Trophoblast cell (in vitro differentiated cells and primary cell): ENCODE results near the gene MAP7.
"Not testable (repeated sequence)": the region's sequence is repeated elsewhere in the genome, so short reads cannot be mapped to it uniquely, and the experiment has no call there.

ENCODE experiments used
- DNase-seq, 2 donors: peaks; one replicate each; pipeline ENCODE4 v3.0.0-alpha.2; 2016
- H2AFZ ChIP-seq: 2 replicates; pipeline ENCODE4 v1.6.1; 2013; ENCODE audit warnings: low read length, moderate library complexity, mild to moderate bottlenecking; ENCODE audit not compliant: insufficient read depth, poor library complexity
- H2AK5ac ChIP-seq: 2 replicates; pipeline ENCODE4 v1.6.1; 2013; ENCODE audit warnings: mild to moderate bottlenecking, low read length
- H2BK120ac ChIP-seq: 2 replicates; pipeline ENCODE4 v1.6.1; 2013; ENCODE audit warnings: low read length, mild to moderate bottlenecking, moderate library complexity; ENCODE audit not compliant: insufficient read depth, poor library complexity
- H2BK12ac ChIP-seq: 2 replicates; pipeline ENCODE4 v1.6.1; 2013; ENCODE audit warnings: mild to moderate bottlenecking, low read length, moderate library complexity
- H2BK5ac ChIP-seq: 2 replicates; pipeline ENCODE4 v1.6.1; 2013; ENCODE audit warnings: low read length, low read depth, moderate library complexity, mild to moderate bottlenecking; ENCODE audit not compliant: poor library complexity
- H3K14ac ChIP-seq: 2 replicates; pipeline ENCODE4 v1.6.1; 2013; ENCODE audit warnings: mild to moderate bottlenecking, low read length
- H3K18ac ChIP-seq: 2 replicates; pipeline ENCODE4 v1.6.1; 2013; ENCODE audit warnings: mild to moderate bottlenecking, low read length
- H3K23ac ChIP-seq: 2 replicates; pipeline ENCODE4 v1.6.1; 2013; ENCODE audit warnings: low read length
- H3K27ac ChIP-seq: 2 replicates; pipeline ENCODE4 v1.5.1; 2013; ENCODE audit warnings: low read depth, mild to moderate bottlenecking, inconsistent platforms, low read length, moderate library complexity
- H3K27me3 ChIP-seq: 2 replicates; pipeline ENCODE4 v1.6.1; 2013; ENCODE audit warnings: inconsistent platforms, mild to moderate bottlenecking, low read length, moderate library complexity; ENCODE audit not compliant: insufficient read depth
- H3K36me3 ChIP-seq, 2 experiments: 1 replicate in 1 of 2; 2 replicates in 1 of 2; pipeline ENCODE4 v1.6.1; 2013; ENCODE audit warnings: low read length in 2 of 2, mild to moderate bottlenecking in 2 of 2, moderate library complexity in 1 of 2; ENCODE audit not compliant: insufficient read depth in 2 of 2, control insufficient read depth in 1 of 2
- H3K4ac ChIP-seq: 2 replicates; pipeline ENCODE4 v1.6.1; 2013; ENCODE audit warnings: low read depth, mild to moderate bottlenecking, low read length, moderate library complexity
- H3K4me1 ChIP-seq, 2 experiments: 1 replicate in 1 of 2; 2 replicates in 1 of 2; pipeline ENCODE4 v1.6.1; 2013; ENCODE audit warnings: low read length in 2 of 2, mild to moderate bottlenecking in 2 of 2, moderate library complexity in 1 of 2; ENCODE audit not compliant: insufficient read depth in 2 of 2, control insufficient read depth in 1 of 2
- H3K4me2 ChIP-seq: 2 replicates; pipeline ENCODE4 v1.6.1; 2013; ENCODE audit warnings: inconsistent platforms, mild to moderate bottlenecking, low read length, moderate library complexity
- H3K4me3 ChIP-seq: 2 replicates; pipeline ENCODE4 v1.5.1; 2013; ENCODE audit warnings: mild to moderate bottlenecking, low read depth, low read length, inconsistent platforms
- H3K79me1 ChIP-seq: one replicate; pipeline ENCODE4 v1.6.1; 2013; ENCODE audit warnings: low read length
- H3K79me2 ChIP-seq: 2 replicates; pipeline ENCODE4 v1.6.1; 2013; ENCODE audit warnings: low read length, mild to moderate bottlenecking; ENCODE audit not compliant: control insufficient read depth, insufficient read depth, poor library complexity
- H3K9ac ChIP-seq: 2 replicates; pipeline ENCODE4 v1.6.1; 2013; ENCODE audit warnings: mild to moderate bottlenecking, low read length
- H3K9me3 ChIP-seq: 2 replicates; pipeline ENCODE4 v1.6.1; 2013; ENCODE audit warnings: low read depth, mild to moderate bottlenecking, control low read depth, inconsistent platforms, low read length; ENCODE audit not compliant: insufficient read depth
- H4K12ac ChIP-seq: 2 replicates; pipeline ENCODE4 v1.6.1; 2013; ENCODE audit warnings: low read depth, mild to moderate bottlenecking, low read length, moderate library complexity
- H4K8ac ChIP-seq: 2 replicates; pipeline ENCODE4 v1.6.1; 2013; ENCODE audit warnings: low read depth, mild to moderate bottlenecking, low read length, moderate library complexity
- H4K91ac ChIP-seq: one replicate; pipeline ENCODE4 v1.6.1; 2013; ENCODE audit warnings: low read depth, mild to moderate bottlenecking, low read length, moderate library complexity
- WGBS: extraction: QIAGEN DNeasy Blood & Tissue Kit; methylation state at CpG from one replicate; pipeline ENCODE4 v1.1.7; 2013; ENCODE audit warnings: missing lambda C conversion rate; ENCODE audit not compliant: insufficient read length, insufficient coverage; ENCODE audit errors: extremely low coverage; 5-methylcytosine and 5-hydroxymethylcytosine counted together

MAP7 gene

DNA sequence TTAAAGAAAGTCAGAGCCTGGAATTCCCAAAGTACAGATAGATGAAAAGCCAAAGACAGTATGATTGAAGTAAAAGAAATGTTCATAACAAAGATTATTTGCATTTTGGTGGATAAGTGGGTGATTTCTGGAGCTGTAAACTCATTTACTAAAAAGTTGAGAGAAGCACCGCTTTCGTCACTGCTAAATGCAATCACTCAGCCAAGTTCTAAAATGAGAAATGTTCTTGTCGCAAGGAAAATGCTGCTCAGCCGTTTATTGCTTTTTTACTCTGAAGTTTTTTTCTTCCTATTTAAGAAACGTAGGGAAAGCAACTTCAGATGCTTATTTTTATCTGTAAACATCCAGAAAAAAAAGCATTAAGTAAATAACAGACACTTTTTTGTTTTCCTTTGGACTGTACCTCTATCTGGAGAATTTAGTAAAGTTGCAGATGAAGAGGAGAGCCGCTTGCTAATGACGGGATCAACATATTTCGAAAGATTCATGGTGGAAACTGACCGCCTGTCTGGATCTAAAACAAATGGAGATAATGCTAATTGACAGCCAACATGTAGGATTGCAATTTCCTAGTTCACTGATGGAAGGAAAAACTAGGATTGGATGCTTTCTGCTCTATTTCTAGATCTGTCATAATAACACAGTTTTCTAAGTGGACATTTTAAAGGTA is 166.8 kb downstream of the MAP7 start:
- Histone ChIP-seq H2BK12ac (no peak overlapping the region), H2BK120ac (no peak overlapping the region), H3K4me2 (no peak overlapping the region), H3K4ac (no peak overlapping the region), H3K18ac (no peak overlapping the region), H3K27ac (no peak overlapping the region), H3K9ac (no peak overlapping the region), H2BK5ac (no peak overlapping the region), H3K27me3 (no peaks in the 10 kb centered on the region), H4K8ac (no peak overlapping the region), H3K36me3 (no peaks in the 10 kb centered on the region), H2AFZ (no peak overlapping the region), H3K4me1 (no peaks in the 10 kb centered on the region), H3K23ac (no peak overlapping the region), H3K4me3 (no peak overlapping the region), H4K12ac (no peak overlapping the region), H4K91ac (no peak overlapping the region), H3K79me2 (no peaks in the 10 kb centered on the region), H3K9me3 (no peaks in the 10 kb centered on the region), H3K79me1 (no peaks in the 10 kb centered on the region), H2AK5ac (no peak overlapping the region), H3K14ac (no peak overlapping the region)
- no CpG with 5 or more reads among the region's 9 CpGs for WGBS
- no peak for DNase-seq

DNA sequence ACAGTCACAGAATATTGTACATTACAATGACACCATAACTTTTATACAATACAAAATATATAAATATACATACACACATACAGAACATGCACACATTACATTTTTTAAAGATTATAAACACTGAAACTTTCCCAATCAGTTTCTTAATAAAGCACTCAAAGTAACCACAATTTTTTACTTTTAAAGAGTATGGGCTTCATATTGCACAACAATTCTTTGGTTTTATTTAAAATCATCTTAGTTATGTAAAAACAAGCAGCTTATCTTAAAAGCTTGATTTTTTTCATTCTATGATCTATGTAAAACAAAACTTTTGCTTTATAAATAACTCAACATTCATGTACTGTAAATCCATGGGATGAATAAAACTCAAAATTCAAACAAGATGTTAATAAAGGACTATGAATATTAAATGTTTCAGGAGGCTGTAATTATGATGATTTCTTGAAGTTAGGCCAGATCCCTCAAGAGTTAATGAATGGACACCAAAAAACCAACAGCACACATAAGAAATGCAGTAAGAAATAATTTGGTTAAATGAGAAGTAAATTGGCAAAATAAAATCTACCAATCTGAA is 167.5 kb downstream of the MAP7 start:
- Histone ChIP-seq H3K79me2 (no peaks in the 10 kb centered on the region), H3K36me3 (peaks cover under 1% of the 10 kb centered on the region in 2 experiments), H3K18ac (no peak overlapping the region), H3K4me1 (no peaks in the 10 kb centered on the region), H3K27me3 (no peaks in the 10 kb centered on the region), H2BK12ac (no peak overlapping the region), H3K4me3 (no peak overlapping the region), H2AK5ac (no peak overlapping the region), H3K14ac (no peak overlapping the region), H4K8ac (no peak overlapping the region), H3K79me1 (no peaks in the 10 kb centered on the region), H3K4ac (no peak overlapping the region), H3K27ac (no peak overlapping the region), H3K23ac (no peak overlapping the region), H3K9me3 (no peaks in the 10 kb centered on the region), H2BK120ac (no peak overlapping the region), H2BK5ac (no peak overlapping the region), H2AFZ (no peak overlapping the region), H4K91ac (no peak overlapping the region), H3K9ac (no peak overlapping the region), H4K12ac (no peak overlapping the region), H3K4me2 (no peak overlapping the region)
- DNase-seq: no peak

DNA sequence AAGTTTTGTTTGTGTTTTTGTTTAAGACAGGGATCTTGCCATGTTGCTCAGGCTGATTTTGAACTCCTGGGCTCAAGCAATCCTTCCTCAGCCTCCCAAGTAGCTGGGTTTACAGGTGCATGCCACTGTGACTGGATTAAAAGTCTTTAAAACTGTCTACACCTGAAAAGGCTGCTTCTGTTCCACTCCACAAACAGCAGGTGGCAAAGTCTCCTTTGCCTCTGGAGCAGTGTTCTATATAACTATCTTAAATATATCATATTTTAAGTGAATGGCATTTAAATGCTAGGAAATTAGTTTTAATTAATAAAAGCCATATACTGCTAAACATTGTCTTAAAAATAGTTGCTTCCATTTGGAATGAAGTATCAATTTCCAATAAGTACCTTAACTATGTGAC is 171.3 kb downstream of the MAP7 start:
- Histone ChIP-seq H3K36me3 (peaks cover 5% of the 10 kb centered on the region in 2 experiments), H3K4ac (no peak overlapping the region), H3K9ac (no peak overlapping the region), H3K4me2 (no peak overlapping the region), H3K4me1 (no peaks in the 10 kb centered on the region), H4K8ac (no peak overlapping the region), H4K12ac (no peak overlapping the region), H3K4me3 (no peak overlapping the region), H2AK5ac (no peak overlapping the region), H3K79me2 (no peaks in the 10 kb centered on the region), H3K14ac (no peak overlapping the region), H2AFZ (no peak overlapping the region), H4K91ac (no peak overlapping the region), H3K9me3 (no peaks in the 10 kb centered on the region), H2BK120ac (no peak overlapping the region), H3K79me1 (no peaks in the 10 kb centered on the region), H3K27me3 (no peaks in the 10 kb centered on the region), H2BK5ac (no peak overlapping the region), H3K18ac (no peak overlapping the region), H2BK12ac (no peak overlapping the region), H3K27ac (no peak overlapping the region), H3K23ac (no peak overlapping the region)
- DNase-seq: peak in 1 of 2 donors; percentile 22

DNA sequence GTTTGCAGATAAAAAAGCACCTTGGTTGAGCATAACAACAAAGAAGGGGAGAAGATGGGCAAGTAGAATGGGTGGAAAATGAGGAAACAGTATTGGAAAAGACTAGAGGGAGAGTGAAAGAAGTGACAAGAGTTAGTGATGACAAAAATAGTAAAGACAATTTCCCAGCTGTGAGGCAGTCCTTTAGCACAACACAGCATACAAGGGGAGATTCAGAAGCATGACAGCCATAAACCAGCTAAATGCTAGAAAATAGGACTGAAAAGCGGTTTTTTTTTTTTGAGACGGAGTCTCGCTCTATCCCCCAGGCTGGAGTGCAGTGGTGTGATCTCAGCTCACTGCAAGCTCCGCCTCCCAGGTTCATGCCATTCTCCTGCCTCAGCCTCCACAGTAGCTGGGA is 174.4 kb downstream of the MAP7 start:
- H3K9ac ChIP-seq, H2AFZ ChIP-seq, H4K8ac ChIP-seq, H3K4ac ChIP-seq, H3K79me2 ChIP-seq, H3K4me1 ChIP-seq, H2BK120ac ChIP-seq, H3K27ac ChIP-seq, H3K4me3 ChIP-seq, H3K4me2 ChIP-seq, H3K36me3 ChIP-seq, H2BK5ac ChIP-seq, H3K9me3 ChIP-seq, H4K12ac ChIP-seq, DNase-seq, H3K27me3 ChIP-seq, H2AK5ac ChIP-seq, H2BK12ac ChIP-seq, H3K18ac ChIP-seq, H4K91ac ChIP-seq, H3K14ac ChIP-seq, H3K79me1 ChIP-seq, H3K23ac ChIP-seq: not testable (repeated sequence)
- WGBS: no CpG with 5 or more reads among the region's 4 CpGs
